ENCODE data around the gene SLC12A9. TPM values are rescaled to one million over a fixed set of nuclear protein-coding genes. Genes with fewer than 3 reads are reported as not detected.

Gene SLC12A9
- total and polyA plus RNA-seq, 12 donors = 4.8 to 15.7 (median 7.3) TPM

- Histone ChIP-seq H3K27me3 (no peaks in the 10 kb centered on the region), H3K9me3 (no peaks in the 10 kb centered on the region), H3K4me3 (no peak overlapping the region), H3K4me1 (peaks cover 0 to 37% (median 26%) of the 10 kb centered on the region in 9 donors), H3K36me3 (peaks cover 6 to 99% (median 60%) of the 10 kb centered on the region in 9 donors), H3K27ac (no peak overlapping the region)
- DNase-seq (no peak), ATAC-seq (no peak)
- no peak for TF ChIP-seq CTCF (IDR thresholded peaks at IDR 0.05)
- intact Hi-C loops (cut with DNase I) = no loop called here
- WGBS, 2 donors = 88 to 92% methylated on average over 9 of the region's 9 CpGs
Observed at GRCh38 chr7:100882201-100882600, 29.7 kb downstream of the SLC12A9 start.

- WGBS, 2 donors = 90 to 92% methylated on average over 24 of the region's 24 CpGs
- peaks cover 0 to 38% (median 26%) of the 10 kb centered on the region in 9 donors for H3K4me1 ChIP-seq
- intact Hi-C loops (cut with DNase I) = no loop called here
- no peaks in the 10 kb centered on the region for H3K27me3 ChIP-seq
- TF ChIP-seq CTCF (IDR thresholded peaks at IDR 0.05) = no peak
- no peaks in the 10 kb centered on the region for H3K9me3 ChIP-seq
- H3K4me3 ChIP-seq = no peak overlapping the region
- H3K36me3 ChIP-seq = peaks cover 6 to 99% (median 67%) of the 10 kb centered on the region in 9 donors
- ATAC-seq (no peak), DNase-seq (no peak)
- H3K27ac ChIP-seq = no peak overlapping the region
Observed at GRCh38 chr7:100882785-100883526, 30.4 kb downstream of the SLC12A9 start.

- Histone ChIP-seq H3K9me3 (no peaks in the 10 kb centered on the region), H3K36me3 (peaks cover 6 to 89% (median 67%) of the 10 kb centered on the region in 9 donors), H3K27ac (peak overlapping the region in 1 of 10 donors; percentile 40), H3K4me1 (peaks cover 10 to 34% (median 22%) of the 10 kb centered on the region in 9 donors), H3K27me3 (no peaks in the 10 kb centered on the region), H3K4me3 (no peak overlapping the region)
- 82 to 86% methylated on average over 29 of the region's 29 CpGs for WGBS, 2 donors
- no peak for TF ChIP-seq CTCF (IDR thresholded peaks at IDR 0.05)
- no peak for ATAC-seq
- intact Hi-C loops (cut with DNase I) = no loop called here
- DNase-seq = no peak
Observed at GRCh38 chr7:100884736-100885439, 32.4 kb downstream of the SLC12A9 start.

- WGBS, 2 donors = 88 to 91% methylated on average over 22 of the region's 22 CpGs
- Histone ChIP-seq H3K4me3 (no peak overlapping the region), H3K4me1 (peaks cover 11 to 36% (median 24%) of the 10 kb centered on the region in 9 donors), H3K9me3 (no peaks in the 10 kb centered on the region), H3K36me3 (peaks cover 6 to 82% (median 67%) of the 10 kb centered on the region in 9 donors), H3K27me3 (peaks cover 0 to 1% (median 0%) of the 10 kb centered on the region in 7 donors), H3K27ac (peak overlapping the region in 1 of 10 donors; percentile 40)
- TF ChIP-seq CTCF (IDR thresholded peaks at IDR 0.05) = no peak
- intact Hi-C loops (cut with DNase I) = no loop called here
- no peak for DNase-seq
- no peak for ATAC-seq
Observed at GRCh38 chr7:100885440-100886141, 33.1 kb downstream of the SLC12A9 start.

Measured in heart right ventricle (tissue), 16 donors.